Activated naive CD4-positive, alpha-beta T cell treated with Interleukin-2 at 50 U/mL for 16 hours (primary cell): Measurements from ENCODE around the gene LRRC39.

ENCODE experiments used
- DNase-seq: peaks from one replicate; pipeline ENCODE4 v3.0.0-alpha.2; 2020

LRRC39 gene

DNA sequence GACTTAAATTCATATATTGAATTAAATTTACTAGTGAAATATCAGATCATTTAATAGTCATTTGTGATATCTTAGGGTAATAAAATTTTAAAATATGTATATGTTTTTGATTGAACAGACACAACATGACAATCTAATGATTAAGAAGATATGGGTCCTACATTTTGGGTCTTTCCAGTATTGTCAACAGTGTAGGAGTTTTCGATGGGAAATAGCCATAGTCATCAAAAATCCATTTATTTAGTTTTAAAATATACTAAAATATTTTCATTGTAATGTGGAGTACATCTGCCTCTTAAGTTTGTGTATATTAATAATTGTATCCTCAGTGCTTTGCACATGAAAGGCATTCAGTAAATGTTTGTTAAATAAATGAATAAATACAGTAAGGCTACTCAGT lies 31.1 kb downstream of the LRRC39 start:
- DNase-seq: no peak

DNA sequence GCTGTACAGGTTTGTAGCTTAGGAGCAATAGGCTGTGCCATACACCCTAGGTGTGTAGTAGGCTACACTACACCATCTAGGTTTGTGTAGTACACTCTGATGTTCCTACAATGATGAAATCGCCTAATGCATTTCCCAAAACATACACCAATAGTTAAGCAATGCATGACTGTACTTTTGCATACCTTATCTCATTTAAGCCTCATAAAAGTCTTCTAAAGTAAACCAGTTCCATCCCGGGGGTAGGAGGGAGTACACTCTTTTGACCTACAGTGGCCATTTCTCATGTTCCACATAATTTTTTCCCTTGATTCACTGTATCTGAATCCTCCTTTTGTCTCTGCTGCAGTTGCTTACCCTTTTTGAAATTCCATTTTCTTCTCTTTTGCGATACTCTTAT lies 32.9 kb downstream of the LRRC39 start:
- DNase-seq: no peak

DNA sequence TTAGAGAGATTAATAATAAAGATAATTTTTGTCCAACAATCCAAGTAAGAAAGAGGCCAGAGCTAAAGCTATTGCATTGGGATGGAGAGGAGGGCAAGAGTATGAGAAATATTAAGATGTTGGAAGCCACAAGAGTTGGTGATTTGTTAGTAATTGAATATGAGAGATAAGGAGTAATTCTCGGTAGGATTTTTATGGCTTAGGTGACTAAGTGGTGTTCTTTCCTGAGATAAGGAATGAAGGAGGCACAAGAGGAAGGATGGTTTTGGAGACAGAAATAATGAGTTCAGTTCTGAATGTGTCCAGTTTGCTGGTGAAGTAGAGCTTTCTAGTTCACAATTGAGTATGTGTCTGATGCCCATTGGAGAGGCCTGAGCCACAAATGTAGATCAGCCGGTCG lies 35.7 kb downstream of the LRRC39 start:
- DNase-seq: no peak

DNA sequence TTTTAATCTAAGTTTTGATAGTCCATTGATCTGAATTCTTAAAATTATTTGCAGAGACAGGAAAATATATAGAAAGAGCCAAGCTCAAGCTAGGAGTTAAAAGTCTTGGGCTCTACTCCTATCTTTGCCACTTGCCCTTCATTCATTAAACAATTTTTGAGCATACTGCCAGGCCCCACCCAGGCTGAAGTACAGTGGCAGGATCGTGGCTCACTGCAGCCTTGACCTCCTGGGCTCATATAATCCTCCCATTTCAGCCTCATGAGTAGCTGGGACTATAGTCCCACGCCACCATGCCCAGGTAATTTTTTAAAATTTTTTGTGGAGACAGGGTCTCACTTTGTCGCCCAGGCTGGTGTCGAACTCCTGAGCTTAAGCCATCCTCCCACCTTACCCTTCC lies 36.9 kb downstream of the LRRC39 start:
- DNase-seq: no peak

DNA sequence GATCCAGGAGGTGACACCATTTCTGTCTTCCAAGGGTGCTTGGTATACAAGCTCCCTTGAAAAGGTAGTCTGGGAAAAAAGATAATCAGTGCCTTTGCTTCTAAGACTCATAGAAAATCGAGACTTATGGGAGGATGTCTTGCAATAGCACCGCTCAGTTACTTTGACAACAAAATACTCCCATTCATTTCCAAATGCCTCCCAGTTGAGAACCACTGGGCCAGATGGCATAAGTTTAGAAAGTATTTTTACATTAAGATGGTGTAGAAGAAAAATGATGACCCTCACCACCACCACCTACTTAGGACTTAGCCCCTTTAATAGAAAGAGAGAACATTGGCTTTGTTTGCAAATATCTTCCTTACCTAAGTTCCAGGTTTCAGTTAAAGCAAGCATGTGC lies 40.5 kb downstream of the LRRC39 start:
- DNase-seq: no peak

DNA sequence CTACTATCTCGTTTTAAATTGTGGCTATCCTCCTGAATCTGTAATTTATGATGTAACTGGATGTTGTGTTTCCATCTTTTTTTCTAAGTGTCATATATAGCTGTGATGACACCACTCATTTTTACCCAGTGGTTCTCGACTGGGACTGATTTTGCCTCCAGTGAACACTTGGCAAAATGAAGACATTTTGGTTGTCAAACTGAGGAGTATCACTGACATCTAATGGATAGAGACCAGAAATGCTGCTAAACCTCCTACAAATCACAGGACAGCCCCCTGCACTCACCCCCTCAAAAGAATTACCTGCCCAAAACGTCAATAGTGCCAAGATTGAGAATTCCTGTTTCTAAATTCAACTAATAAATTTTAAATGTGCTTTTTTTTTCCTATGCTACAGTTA lies 43.2 kb downstream of the LRRC39 start:
- no peak for DNase-seq

DNA sequence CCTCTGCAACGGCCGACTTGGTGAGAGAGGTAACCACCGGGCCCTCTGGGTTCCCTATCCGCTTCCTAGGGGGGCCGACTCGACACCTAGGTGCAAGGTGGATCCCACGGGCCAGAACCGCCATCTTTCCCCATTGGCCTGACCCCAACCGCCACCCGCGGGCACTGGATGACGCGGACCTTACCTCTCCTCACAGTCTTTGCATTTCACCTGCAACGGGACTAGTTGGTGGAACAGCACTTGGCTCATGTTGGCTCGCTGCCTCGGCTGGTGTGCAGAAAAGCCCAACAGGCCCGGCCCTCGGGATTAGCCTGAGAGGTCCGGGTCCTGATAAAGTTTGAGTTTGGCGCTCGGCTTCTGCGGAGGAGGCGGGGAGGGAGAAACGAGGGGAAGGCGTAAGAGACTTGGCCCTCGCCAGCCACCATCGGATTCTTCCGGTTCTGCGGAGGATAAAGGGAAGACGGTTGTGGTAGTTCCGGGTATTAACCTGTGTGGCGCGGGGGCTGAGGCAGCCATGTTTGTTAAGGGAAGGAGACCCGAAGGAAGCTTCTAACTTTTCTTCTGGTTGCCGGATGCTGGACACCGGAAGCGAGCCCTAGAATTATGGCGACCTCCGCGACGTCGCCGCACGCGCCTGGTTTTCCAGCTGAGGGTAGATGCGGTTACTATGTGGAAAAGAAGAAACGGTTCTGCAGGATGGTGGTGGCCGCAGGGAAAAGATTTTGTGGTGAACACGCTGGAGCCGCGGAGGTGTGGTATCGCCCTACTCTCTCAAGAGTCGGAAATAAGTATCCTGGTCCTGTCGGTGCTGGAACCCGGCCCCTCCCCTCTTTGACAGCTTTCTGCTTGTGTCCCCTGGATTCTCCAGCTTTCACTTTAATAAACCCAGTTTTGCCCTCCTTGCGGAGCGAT lies 45.2 kb downstream of the LRRC39 start, which contains the start of the genes SASS6 and TRMT13:
Gene SASS6 (minus strand): TSS at position 365 of the 912 bp plus-strand sequence. CDS start 116 bp downstream, at position 249.
Gene TRMT13 (plus strand): TSS at position 598 of the 912 bp plus-strand sequence. CDS start 6 bp downstream, at position 604.
- peak; percentile 95 for DNase-seq

DNA sequence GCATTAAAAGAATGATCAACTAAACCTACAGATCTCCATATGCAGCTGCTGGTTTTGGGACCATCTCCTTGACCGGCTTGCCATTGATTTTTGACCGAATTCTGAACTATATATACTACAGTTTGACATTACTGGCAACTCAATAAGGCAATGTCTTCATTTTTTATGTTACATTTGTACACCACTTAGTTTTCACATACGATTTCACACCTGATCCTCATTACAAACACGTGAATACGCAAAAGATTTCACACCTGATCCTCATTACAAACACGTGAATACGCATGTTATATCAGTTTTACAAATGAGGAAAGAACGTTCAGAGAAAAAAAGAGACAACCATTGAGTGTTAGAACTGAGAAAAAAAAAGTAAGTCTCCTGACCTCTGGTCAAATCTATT lies 46.4 kb downstream of the LRRC39 start:
- no peak for DNase-seq

DNA sequence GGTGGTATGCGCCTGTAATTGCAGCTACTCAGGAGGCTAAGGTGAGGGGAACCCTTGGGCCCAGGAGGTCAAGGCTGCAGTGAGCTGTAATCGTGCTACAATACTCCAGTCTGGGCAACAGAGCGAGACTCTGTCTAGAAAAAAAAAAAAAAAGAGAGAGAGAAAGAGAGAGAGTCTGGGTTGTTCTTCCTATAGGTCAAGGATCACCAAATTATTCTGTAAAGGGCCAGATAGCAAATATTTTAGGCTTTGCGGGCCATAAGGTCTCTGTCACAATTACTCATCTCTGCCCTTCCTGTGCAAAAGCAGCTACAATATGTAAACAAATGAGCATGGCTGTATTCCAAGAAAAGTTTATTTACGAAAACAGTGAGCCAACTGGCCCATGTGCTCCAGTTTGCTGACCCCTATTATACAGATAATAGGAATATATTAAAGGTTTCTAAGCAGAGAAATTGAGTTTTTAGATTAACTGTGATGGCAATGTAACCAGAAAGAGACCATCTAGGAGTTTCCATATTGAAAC lies 47.4 kb downstream of the LRRC39 start:
- no peak for DNase-seq

DNA sequence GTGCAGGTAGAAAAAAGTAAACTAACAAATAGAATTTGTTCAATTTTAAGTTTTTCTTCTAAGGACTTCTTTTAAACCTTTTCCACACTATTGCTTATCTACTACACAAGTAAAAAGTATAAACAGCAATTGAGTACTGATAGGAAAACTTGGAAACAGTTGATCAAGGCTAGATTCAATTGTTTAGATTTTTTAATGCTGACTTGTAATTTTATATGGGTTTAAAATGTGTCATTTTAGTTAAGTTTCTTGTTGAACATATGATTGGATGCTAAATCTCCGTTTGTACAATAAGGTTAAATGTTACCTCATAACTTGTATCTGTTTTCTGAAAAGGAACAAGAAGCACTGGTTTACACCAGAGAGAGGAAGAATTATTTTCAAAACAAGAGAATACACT lies 50.8 kb downstream of the LRRC39 start:
- DNase-seq: no peak

DNA sequence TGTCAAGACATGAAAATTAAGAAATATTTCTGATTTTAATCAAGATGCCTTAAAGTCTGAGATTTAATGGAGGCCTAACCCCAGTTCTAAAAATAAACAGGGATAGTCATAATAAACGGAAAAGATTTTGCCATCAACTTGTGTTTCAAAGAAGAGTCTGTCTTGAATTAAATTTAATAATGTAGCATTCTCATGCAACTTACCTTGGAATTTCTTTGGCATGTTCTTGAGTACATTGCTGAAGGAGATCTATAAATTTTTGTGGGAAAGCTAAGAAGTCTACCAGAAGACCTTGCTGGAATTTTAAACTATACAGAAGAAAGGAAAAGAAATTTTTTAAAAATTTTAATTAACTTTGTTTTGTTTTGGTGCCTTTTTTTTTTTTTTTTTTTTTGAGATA lies 55.9 kb downstream of the LRRC39 start:
- no peak for DNase-seq

DNA sequence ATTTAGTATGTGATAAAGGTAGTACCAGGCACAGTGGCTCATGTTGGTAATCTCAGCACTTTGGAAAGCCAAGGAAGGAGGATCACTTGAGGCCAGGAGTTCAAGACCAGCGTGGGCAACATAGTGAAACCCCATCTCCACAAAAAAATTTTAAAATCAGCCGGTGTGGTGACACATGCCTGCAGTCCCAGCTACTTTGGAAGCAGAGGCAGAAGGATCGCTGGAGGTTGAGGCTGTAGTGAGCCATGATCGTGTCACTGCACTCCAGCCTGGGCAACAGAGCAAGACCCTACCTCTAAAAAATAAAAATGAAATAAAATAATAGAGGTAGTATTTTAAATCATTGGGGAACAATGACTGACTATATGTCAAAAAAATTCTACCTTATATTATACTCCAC lies 62.5 kb downstream of the LRRC39 start:
- no peak for DNase-seq

DNA sequence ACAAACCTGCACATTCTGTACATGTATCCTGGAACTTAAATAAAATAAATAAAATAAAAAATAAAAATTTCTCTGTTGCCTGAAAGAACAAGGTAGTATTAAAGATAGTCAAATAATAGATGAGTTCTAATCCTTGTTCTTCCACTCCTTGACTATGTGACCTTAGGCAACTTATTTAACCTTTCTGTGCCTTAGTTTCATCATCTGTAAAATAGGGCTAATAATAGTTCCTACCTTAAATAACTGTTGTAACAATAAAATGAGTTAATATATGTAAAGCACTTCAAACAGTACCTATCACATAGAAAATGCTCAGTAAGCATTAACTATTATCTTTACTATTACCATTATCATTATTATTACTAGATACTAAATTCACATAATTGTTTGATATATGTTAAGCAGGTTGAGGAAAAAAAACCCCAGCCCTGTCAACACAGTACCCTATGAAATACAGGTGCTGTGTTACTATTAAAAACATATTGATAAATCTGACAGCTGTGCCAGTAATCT lies 68.4 kb downstream of the LRRC39 start:
- no peak for DNase-seq

DNA sequence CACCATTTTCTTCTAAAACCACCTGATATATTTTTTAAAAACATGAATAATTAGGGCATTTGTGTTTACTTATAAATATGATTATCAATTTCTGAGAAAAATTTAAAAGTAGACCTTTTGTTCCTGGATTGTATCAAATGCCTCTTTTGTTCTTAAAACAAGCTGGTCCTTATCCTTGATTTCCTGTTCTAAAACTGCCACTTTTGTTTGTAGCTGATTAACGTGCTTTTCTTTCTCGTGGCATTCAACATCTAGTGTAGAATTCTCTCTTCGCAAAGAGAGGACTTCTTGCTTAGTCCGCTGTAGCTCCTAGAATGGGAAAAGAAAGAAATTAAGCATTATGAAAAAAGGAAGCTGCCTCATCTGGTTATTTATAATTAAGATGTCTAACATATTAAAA lies 70.4 kb downstream of the LRRC39 start:
- no peak for DNase-seq

DNA sequence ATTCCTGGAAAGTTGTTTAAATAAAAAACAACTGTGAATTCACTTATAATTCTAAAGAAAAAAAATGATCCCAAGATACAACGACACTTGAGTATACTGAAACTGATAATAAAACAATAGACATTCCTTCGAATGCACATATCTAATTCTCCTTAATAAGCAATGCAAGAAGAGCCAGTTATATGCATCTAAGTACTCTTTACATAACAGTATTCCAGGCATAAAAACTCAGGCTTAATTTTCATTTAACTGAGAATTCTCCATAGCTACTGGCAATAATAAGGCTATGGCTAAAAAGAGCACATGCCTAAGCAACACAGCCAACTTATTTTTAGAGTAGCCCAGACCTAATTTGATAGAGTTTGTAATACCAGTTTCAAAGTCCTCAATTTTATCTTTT lies 76.5 kb downstream of the LRRC39 start:
- no peak for DNase-seq

DNA sequence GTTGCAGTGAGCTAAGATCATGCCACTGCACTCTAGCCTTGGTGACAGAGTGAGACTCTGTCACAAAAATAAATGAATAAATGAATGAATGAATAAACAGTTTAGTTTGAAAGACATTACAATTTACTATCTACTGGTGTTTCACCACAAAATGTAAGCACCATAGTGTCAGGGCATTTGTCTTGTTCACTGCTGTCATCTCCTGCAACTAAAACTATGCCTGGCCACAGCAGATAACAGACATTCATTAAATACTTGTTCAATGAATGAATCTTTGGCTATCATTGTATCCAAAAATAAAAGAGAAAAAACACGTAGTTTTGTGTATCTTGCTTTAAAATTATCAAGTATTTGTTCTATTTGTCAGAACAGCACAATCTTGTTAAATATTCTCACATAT lies 77.9 kb downstream of the LRRC39 start:
- no peak for DNase-seq
